ENCODE measurements around the gene KAT8. TPM values are rescaled to one million over a fixed set of nuclear protein-coding genes. Genes with fewer than 3 reads are reported as not detected.

Gene KAT8
- total and polyA plus RNA-seq, 2 experiments from 2014 or later, result 33.9 to 44.2 TPM

GRCh38 chr16:31113121-31114120, 4.0 kb upstream of the KAT8 start:
- H4K20me1 ChIP-seq (ENCODE audit: insufficient read depth, poor library complexity, severe bottlenecking), result no peaks in the 10 kb centered on the region
- no peak overlapping the region for H3K4me3 ChIP-seq
- no peaks in the 10 kb centered on the region for H3K36me3 ChIP-seq (replicated peaks; ENCODE audit: insufficient read depth, low read depth)
- TF ChIP-seq CTCF (IDR thresholded peaks at IDR 0.05; ENCODE audit: poor library complexity) (no peak), EZH2 (IDR thresholded peaks at IDR 0.05; ENCODE audit: borderline replicate concordance) (no peak), EZH2phosphoT487 (IDR thresholded peaks at IDR 0.05; ENCODE audit: low read depth, severe bottlenecking, unreplicated experiment) (no peak)
- H3K27me3 ChIP-seq, result no peaks in the 10 kb centered on the region
- no peaks in the 10 kb centered on the region for H3K9me2 ChIP-seq (replicated peaks; ENCODE audit: insufficient read depth)
- peaks cover 8% of the 10 kb centered on the region for H3K4me1 ChIP-seq (ENCODE audit: insufficient read depth)
- no peak overlapping the region for H2AFZ ChIP-seq
- WGBS (ENCODE audit: low lambda C conversion rate, missing lambda C conversion rate), result 84% methylated on average over 5 of the region's 5 CpGs
- H3K4me2 ChIP-seq, result no peak overlapping the region
- H3K9me3 ChIP-seq (ENCODE audit: low read depth), result no peaks in the 10 kb centered on the region
- peaks cover 18% of the 10 kb centered on the region for H3K79me2 ChIP-seq
- H3K27ac ChIP-seq, result peak overlapping the region; percentile 69
- peak; percentile 16 for DNase-seq (ENCODE audit: low spot score)

- Histone ChIP-seq H3K36me3 (replicated peaks; ENCODE audit: insufficient read depth, low read depth) (no peaks in the 10 kb centered on the region), H3K27ac (peak overlapping the region; percentile 1)
Observed at GRCh38 chr16:31114468-31114867, 3.0 kb upstream of the KAT8 start.

GRCh38 chr16:31118223-31119155, 1.0 kb downstream of the KAT8 start:
- H3K27me3 ChIP-seq, result no peaks in the 10 kb centered on the region
- no peaks in the 10 kb centered on the region for H3K9me2 ChIP-seq (replicated peaks; ENCODE audit: insufficient read depth)
- H3K9me3 ChIP-seq (ENCODE audit: low read depth), result no peaks in the 10 kb centered on the region
- TF ChIP-seq CTCF (IDR thresholded peaks at IDR 0.05; ENCODE audit: poor library complexity) (no peak), EZH2 (IDR thresholded peaks at IDR 0.05; ENCODE audit: borderline replicate concordance) (no peak), EZH2phosphoT487 (IDR thresholded peaks at IDR 0.05; ENCODE audit: low read depth, severe bottlenecking, unreplicated experiment) (no peak)
- H3K36me3 ChIP-seq (replicated peaks; ENCODE audit: insufficient read depth, low read depth), result no peaks in the 10 kb centered on the region
- H3K27ac ChIP-seq, result peak overlapping the region; percentile 96
- peaks cover 29% of the 10 kb centered on the region for H3K79me2 ChIP-seq
- peaks cover 10% of the 10 kb centered on the region for H3K4me1 ChIP-seq (ENCODE audit: insufficient read depth)
- H2AFZ ChIP-seq, result peak overlapping the region; percentile 3
- H3K4me2 ChIP-seq, result peak overlapping the region; percentile 83
- peak overlapping the region; percentile 24 for H3K4me3 ChIP-seq
- no peaks in the 10 kb centered on the region for H4K20me1 ChIP-seq (ENCODE audit: insufficient read depth, poor library complexity, severe bottlenecking)
- WGBS (ENCODE audit: low lambda C conversion rate, missing lambda C conversion rate), result 68% methylated on average over 9 of the region's 9 CpGs
- peak; percentile 56 for DNase-seq (ENCODE audit: low spot score)

More at GRCh38 chr16:31114468-31114867, 3.0 kb upstream of the KAT8 start:
- no peak overlapping the region for H2AFZ ChIP-seq
- peaks cover 10% of the 10 kb centered on the region for H3K4me1 ChIP-seq (ENCODE audit: insufficient read depth)
- DNase-seq (ENCODE audit: low spot score), result no peak
- TF ChIP-seq EZH2 (IDR thresholded peaks at IDR 0.05; ENCODE audit: borderline replicate concordance) (no peak), CTCF (IDR thresholded peaks at IDR 0.05; ENCODE audit: poor library complexity) (no peak), EZH2phosphoT487 (IDR thresholded peaks at IDR 0.05; ENCODE audit: low read depth, severe bottlenecking, unreplicated experiment) (no peak)
- no peaks in the 10 kb centered on the region for H3K9me2 ChIP-seq (replicated peaks; ENCODE audit: insufficient read depth)
- no peaks in the 10 kb centered on the region for H3K9me3 ChIP-seq (ENCODE audit: low read depth)
- H4K20me1 ChIP-seq (ENCODE audit: insufficient read depth, poor library complexity, severe bottlenecking), result no peaks in the 10 kb centered on the region
- no peaks in the 10 kb centered on the region for H3K27me3 ChIP-seq
- H3K79me2 ChIP-seq, result peaks cover 15% of the 10 kb centered on the region
- WGBS (ENCODE audit: low lambda C conversion rate, missing lambda C conversion rate), result 87% methylated on average over 8 of the region's 8 CpGs
- H3K4me3 ChIP-seq, result no peak overlapping the region
- no peak overlapping the region for H3K4me2 ChIP-seq

All from hepatocyte (in vitro differentiated cells).